ENCODE data around the gene MGRN1. TPM values are rescaled to one million over a fixed set of nuclear protein-coding genes. Genes with fewer than 3 reads are reported as not detected.

MGRN1 gene
- total RNA-seq, 1 donor from 2014 or later = 201 TPM

DNA sequence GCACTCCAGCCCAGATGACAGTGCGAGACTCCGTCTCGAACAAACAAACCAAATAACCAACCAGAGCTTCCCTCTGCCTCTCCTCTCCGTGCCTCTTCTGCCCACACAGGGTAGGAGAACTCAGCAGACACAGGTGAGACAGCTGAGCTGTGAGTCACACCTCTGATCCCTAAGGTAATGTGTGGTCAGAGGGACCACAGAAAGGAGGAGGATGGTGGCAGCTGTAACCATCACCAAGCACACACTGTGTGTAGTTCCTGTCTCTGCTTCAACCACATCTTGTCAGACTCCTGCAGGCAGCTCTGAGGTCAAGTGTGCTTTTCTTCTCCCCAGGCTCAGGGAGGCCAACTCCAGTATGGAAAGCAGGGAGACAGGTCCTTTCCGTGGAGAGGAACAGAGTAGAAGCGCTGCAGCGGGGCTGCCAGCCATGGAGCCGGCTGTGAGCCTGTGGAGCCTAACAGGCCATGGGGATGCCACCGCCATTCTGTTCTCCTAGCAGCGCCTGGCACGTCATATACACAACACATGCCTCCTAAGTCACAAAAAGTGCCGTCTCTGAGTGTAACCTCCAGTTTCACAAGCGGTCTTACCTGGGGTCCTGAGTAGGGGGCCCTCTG, 75.9 kb downstream of the MGRN1 start:
- Histone ChIP-seq H3K9me3 (no peaks in the 10 kb centered on the region), H3K4me1 (peaks cover 0 to 11% of the 10 kb centered on the region in 2 donors), H3K27me3 (no peaks in the 10 kb centered on the region), H3K4me3 (no peak overlapping the region), H3K36me3 (peaks cover 76 to 86% of the 10 kb centered on the region in 2 donors), H3K27ac (no peak overlapping the region)
- DNase-seq (ENCODE audit: low spot score in 2 of 2) = no peak
- TF ChIP-seq, protein P1, sequence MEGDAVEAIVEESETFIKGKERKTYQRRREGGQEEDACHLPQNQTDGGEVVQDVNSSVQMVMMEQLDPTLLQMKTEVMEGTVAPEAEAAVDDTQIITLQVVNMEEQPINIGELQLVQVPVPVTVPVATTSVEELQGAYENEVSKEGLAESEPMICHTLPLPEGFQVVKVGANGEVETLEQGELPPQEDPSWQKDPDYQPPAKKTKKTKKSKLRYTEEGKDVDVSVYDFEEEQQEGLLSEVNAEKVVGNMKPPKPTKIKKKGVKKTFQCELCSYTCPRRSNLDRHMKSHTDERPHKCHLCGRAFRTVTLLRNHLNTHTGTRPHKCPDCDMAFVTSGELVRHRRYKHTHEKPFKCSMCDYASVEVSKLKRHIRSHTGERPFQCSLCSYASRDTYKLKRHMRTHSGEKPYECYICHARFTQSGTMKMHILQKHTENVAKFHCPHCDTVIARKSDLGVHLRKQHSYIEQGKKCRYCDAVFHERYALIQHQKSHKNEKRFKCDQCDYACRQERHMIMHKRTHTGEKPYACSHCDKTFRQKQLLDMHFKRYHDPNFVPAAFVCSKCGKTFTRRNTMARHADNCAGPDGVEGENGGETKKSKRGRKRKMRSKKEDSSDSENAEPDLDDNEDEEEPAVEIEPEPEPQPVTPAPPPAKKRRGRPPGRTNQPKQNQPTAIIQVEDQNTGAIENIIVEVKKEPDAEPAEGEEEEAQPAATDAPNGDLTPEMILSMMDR (IDR thresholded peaks at IDR 0.05) = no peak
- intact Hi-C loops (cut with DNase I) = no loop called here

DNA sequence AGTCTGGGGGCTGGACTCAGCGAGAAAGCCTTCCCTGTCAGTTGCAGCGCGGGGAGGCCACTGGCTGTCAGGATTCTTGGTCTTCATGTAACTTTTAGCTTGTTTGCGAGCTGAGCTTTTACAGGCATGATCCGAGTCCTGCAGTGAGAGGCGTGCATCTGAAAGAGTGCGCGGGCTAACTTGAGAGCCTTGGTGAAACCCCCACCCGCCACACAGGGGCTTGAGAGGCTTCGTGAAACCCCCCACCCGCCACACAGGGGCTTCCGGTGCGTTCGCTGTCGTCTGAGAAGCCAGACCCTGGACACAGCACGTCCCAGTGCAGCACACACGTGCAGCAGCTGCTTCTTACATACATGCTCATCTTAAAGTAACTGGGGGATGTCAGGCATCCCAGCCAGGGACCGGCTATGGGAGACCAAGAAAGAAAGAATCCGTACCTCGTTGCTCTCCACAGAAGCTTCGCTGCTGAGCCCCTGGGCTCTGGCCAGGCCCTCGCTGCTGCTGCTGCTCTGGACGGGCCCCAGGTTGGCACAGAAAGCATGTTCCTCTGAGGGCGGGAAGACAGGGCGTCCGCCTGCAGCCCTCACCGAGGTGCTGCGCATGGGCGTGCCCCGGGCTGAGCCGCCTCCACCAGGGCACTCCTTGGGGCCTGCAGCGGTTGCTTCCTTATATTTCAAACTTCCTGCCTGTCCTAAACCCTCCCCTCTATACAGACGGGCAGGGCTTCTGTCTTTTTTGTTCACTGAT, 76.5 kb downstream of the MGRN1 start:
- Histone ChIP-seq H3K27ac (no peak overlapping the region), H3K36me3 (peaks cover 74 to 82% of the 10 kb centered on the region in 2 donors), H3K4me1 (peaks cover 0 to 6% of the 10 kb centered on the region in 2 donors), H3K27me3 (no peaks in the 10 kb centered on the region), H3K9me3 (no peaks in the 10 kb centered on the region), H3K4me3 (no peak overlapping the region)
- intact Hi-C loops (cut with DNase I) = no loop called here
- TF ChIP-seq, protein P1 (IDR thresholded peaks at IDR 0.05) = no peak
- DNase-seq (ENCODE audit: low spot score in 2 of 2) = no peak

DNA sequence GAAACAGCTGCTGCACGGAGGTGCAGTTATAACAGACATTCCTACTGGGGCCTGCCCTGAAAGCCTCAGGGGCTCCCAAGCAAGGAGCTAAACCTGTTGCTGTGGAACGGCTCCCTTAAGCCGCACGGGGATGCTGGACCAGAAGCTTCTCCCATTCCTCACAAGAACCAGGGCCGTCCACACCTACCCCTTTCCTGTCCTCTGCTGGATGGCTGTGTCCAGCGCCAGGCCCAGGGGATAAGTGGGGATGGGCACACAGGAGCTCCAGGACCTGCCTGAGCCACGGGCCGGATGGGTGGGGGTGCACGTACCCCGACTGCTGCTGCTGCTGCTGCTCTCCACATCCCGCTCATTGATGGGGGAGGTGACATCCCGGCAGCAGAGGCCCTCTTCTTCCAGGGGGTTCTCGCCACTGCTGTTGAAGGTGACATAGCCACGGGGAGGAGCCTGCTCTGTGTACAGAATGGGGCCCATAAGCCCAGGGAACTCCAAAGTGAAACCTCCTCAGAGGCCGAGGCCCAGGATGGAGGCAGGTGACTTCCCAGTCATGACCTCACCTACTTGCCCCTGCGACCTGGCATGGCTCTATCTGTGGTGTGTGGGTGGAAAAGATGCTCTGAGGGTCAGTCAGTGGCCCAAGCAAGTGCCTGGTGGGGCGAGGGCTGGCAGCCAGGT, 77.3 kb downstream of the MGRN1 start:
- TF ChIP-seq, protein P1 (IDR thresholded peaks at IDR 0.05) = no peak
- no peaks in the 10 kb centered on the region for H3K4me1 ChIP-seq
- H3K9me3 ChIP-seq = no peaks in the 10 kb centered on the region
- no peak overlapping the region for H3K27ac ChIP-seq
- H3K27me3 ChIP-seq = no peaks in the 10 kb centered on the region
- intact Hi-C loops (cut with DNase I) = no loop called here
- no peak overlapping the region for H3K4me3 ChIP-seq
- no peak for DNase-seq (ENCODE audit: low spot score in 2 of 2)
- peaks cover 75 to 82% of the 10 kb centered on the region in 2 donors for H3K36me3 ChIP-seq

DNA sequence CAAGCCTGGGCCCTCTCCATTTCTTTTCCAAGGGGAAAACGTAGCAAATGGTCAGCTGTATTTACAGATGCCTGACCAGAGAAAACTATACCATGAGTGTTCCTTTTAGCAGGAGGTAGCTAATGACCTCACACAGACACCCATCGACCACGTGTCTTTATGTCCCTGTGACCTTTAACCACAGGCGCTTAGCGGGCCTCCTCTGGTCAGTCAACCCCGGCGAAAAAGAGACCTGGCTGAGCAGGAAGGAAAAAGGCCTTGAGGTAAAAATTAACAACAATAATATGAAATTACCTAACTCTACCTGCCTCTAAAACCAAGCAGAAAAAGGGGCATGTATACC, 77.8 kb downstream of the MGRN1 start:
- intact Hi-C loops (cut with DNase I) = no loop called here
- TF ChIP-seq, protein P1 (IDR thresholded peaks at IDR 0.05) = no peak
- Histone ChIP-seq H3K27me3 (no peaks in the 10 kb centered on the region), H3K4me3 (no peak overlapping the region), H3K27ac (no peak overlapping the region), H3K4me1 (no peaks in the 10 kb centered on the region), H3K36me3 (peaks cover 75 to 82% of the 10 kb centered on the region in 2 donors), H3K9me3 (no peaks in the 10 kb centered on the region)
- DNase-seq (ENCODE audit: low spot score in 2 of 2) = no peak

DNA sequence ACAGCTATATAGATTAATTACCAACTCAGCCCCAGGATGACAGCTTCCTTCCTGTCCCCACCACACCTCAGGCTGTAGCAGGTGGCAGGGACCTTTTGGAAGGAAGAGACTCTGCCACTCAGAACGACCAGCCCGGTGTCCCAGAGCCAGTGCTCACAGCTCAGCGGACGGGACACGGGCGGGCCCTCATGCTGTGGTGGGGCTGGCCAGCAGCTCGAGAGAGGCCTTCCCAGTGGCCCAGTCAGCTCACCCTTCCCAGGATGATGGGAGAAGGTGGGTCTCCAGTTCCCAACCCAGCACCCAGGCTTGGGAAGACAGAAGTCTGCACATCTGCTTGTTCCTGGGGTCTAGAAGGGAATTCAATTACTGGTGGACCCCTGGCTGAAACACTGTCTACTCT, 79.3 kb downstream of the MGRN1 start:
- intact Hi-C loops (cut with DNase I) = no loop called here
- Histone ChIP-seq H3K27me3 (no peaks in the 10 kb centered on the region), H3K4me1 (no peaks in the 10 kb centered on the region), H3K36me3 (peaks cover 63 to 73% of the 10 kb centered on the region in 2 donors), H3K9me3 (no peaks in the 10 kb centered on the region), H3K27ac (no peak overlapping the region), H3K4me3 (no peak overlapping the region)
- no peak for DNase-seq (ENCODE audit: low spot score in 2 of 2)
- TF ChIP-seq, protein P1 (IDR thresholded peaks at IDR 0.05) = no peak

All from ascending aorta (tissue), 2 donors.